Liver (tissue), 9 donors: ENCODE results near the gene GNAI2. TPM values are rescaled to one million over a fixed set of nuclear protein-coding genes. Genes with fewer than 3 reads are reported as not detected.

Experiments
- DNase-seq: peaks from one replicate; pipeline ENCODE4 v3.0.0-alpha.2; 2017; ENCODE audit warnings: low spot score
- H3K27ac ChIP-seq, 2 donors: one replicate each; pipeline ENCODE4 v1.7.0; 2013; ENCODE audit warnings: inconsistent platforms in 2 of 2, low read length in 2 of 2, control low read depth in 1 of 2, low read depth in 1 of 2, mild to moderate bottlenecking in 1 of 2
- H3K27me3 ChIP-seq, 4 donors: one replicate each; pipeline versions ENCODE4 v1.6.1 to v1.7.0; 2013; ENCODE audit warnings: low read length in 3 of 4, inconsistent platforms in 1 of 4, mild to moderate bottlenecking in 1 of 4, moderate library complexity in 1 of 4; ENCODE audit not compliant: control insufficient read depth in 4 of 4, insufficient read depth in 4 of 4
- H3K36me3 ChIP-seq, 4 donors: one replicate each; pipeline versions ENCODE4 v1.6.1 to v1.7.0; 2013; ENCODE audit warnings: low read length in 3 of 4, mild to moderate bottlenecking in 3 of 4, low read depth in 1 of 4, moderate library complexity in 1 of 4; ENCODE audit not compliant: control insufficient read depth in 4 of 4, insufficient read depth in 3 of 4
- H3K4me1 ChIP-seq, 4 donors: one replicate each; pipeline versions ENCODE4 v1.6.1 to v1.7.0; 2013; ENCODE audit warnings: low read length in 3 of 4, mild to moderate bottlenecking in 3 of 4, moderate library complexity in 1 of 4; ENCODE audit not compliant: control insufficient read depth in 4 of 4, insufficient read depth in 4 of 4
- H3K4me3 ChIP-seq, 3 donors: one replicate each; pipeline versions ENCODE4 v1.6.1 to v1.7.0; 2013; ENCODE audit warnings: low read length in 3 of 3, control low read depth in 1 of 3, low read depth in 1 of 3, mild to moderate bottlenecking in 1 of 3
- H3K9ac ChIP-seq, 2 donors: one replicate each; pipeline ENCODE4 v1.7.0; 2013; ENCODE audit warnings: low read length in 2 of 2, mild to moderate bottlenecking in 2 of 2, moderate library complexity in 2 of 2, control low read depth in 1 of 2, low read depth in 1 of 2
- H3K9me3 ChIP-seq, 4 donors: one replicate each; pipeline versions ENCODE4 v1.6.1 to v1.7.0; 2013; ENCODE audit warnings: low read length in 3 of 4; ENCODE audit not compliant: control insufficient read depth in 4 of 4
- EGR1 ChIP-seq, 2 donors: IDR thresholded peaks; 2 replicates each; pipeline ENCODE4 v1.6.1; 2016 to 2018; ENCODE audit warnings: antibody characterized with exemption in 2 of 2, low read depth in 2 of 2
- FOXA1 ChIP-seq: IDR thresholded peaks from 2 replicates; pipeline ENCODE4 v1.6.1; 2016; ENCODE audit warnings: antibody characterized with exemption
- FOXA2 ChIP-seq: IDR thresholded peaks from 2 replicates; pipeline ENCODE4 v1.6.1; 2016; ENCODE audit warnings: antibody characterized with exemption
- GABPA ChIP-seq, 2 donors: IDR thresholded peaks in 1 of 2; conservative IDR thresholded peaks in 1 of 2; 2 replicates each; pipeline ENCODE4 v1.6.1; 2016; ENCODE audit warnings: antibody characterized with exemption in 2 of 2, mild to moderate bottlenecking in 1 of 2, moderate library complexity in 1 of 2
- HNF4A ChIP-seq, 2 donors: conservative IDR thresholded peaks; 2 replicates each; pipeline ENCODE4 v1.6.1; 2016; ENCODE audit warnings: antibody characterized with exemption in 2 of 2, mild to moderate bottlenecking in 2 of 2
- HNF4G ChIP-seq: IDR thresholded peaks from 2 replicates; pipeline ENCODE4 v1.6.1; 2016; ENCODE audit warnings: antibody characterized with exemption
- JUND ChIP-seq, 2 donors: IDR thresholded peaks; 2 replicates each; pipeline ENCODE4 v1.6.1; 2016; ENCODE audit warnings: antibody characterized with exemption in 2 of 2
- NR2F2 ChIP-seq: IDR thresholded peaks from 2 replicates; pipeline ENCODE4 v1.6.1; 2016; ENCODE audit warnings: antibody characterized with exemption
- RAD21 ChIP-seq, 2 donors: IDR thresholded peaks; 2 replicates each; pipeline ENCODE4 v1.6.1; 2016; ENCODE audit warnings: antibody characterized with exemption in 2 of 2, mild to moderate bottlenecking in 2 of 2
- RXRA ChIP-seq, 2 donors: IDR thresholded peaks; 2 replicates each; pipeline ENCODE4 v1.6.1; 2017 to 2018; ENCODE audit warnings: antibody characterized with exemption in 2 of 2, mild to moderate bottlenecking in 1 of 2
- SP1 ChIP-seq: IDR thresholded peaks from 2 replicates; pipeline ENCODE4 v1.6.1; 2018; ENCODE audit warnings: antibody characterized with exemption, mild to moderate bottlenecking
- WGBS: extraction: QIAGEN DNeasy Blood & Tissue Kit; methylation state at CpG from one replicate; pipeline ENCODE4 v1.1.7; 2013; 5-methylcytosine and 5-hydroxymethylcytosine counted together
- polyA plus RNA-seq, 2 donors: library from polyadenylated mRNA; stranded (reverse) in 1 of 2; unstranded in 1 of 2; fragments of 200-250 nt in 1 of 2; fragments of >200 nt in 1 of 2; fragmentation: Nextera tagmentation in 1 of 2; extraction: Ambion mirVana in 1 of 2; gene quantifications; one replicate each; pipeline versions ENCODE4 v1.2.1 to v1.2.3, GENCODE V29; 2013 to 2015
- total RNA-seq, 2 donors: library from RNA; depleted of rRNA; stranded (reverse); fragments of >200 nt; gene quantifications; one replicate each; pipeline ENCODE4 v1.2.3, GENCODE V29; 2014
- TF ChIP-seq, protein P1 (sequence below): fragments of 150-350 bp; IDR thresholded peaks from 2 replicates; pipeline ENCODE4 v1.5.1; 2017; ENCODE audit warnings: improper control_type of control experiment, low read depth, low read length; ENCODE audit not compliant: missing input control
- TF ChIP-seq, protein P2 (sequence below): IDR thresholded peaks from 2 replicates; pipeline ENCODE4 v1.6.1; 2016; ENCODE audit warnings: antibody characterized with exemption
- TF ChIP-seq, protein P3 (sequence below): IDR thresholded peaks from 2 replicates; pipeline ENCODE4 v1.6.1; 2016; ENCODE audit warnings: antibody characterized with exemption, mild to moderate bottlenecking
- TF ChIP-seq, protein P4 (sequence below): IDR thresholded peaks from 2 replicates; pipeline ENCODE4 v1.6.1; 2016; ENCODE audit warnings: antibody characterized with exemption
- TF ChIP-seq, protein P5 (sequence below): IDR thresholded peaks from 2 replicates; pipeline ENCODE4 v1.6.1; 2016; ENCODE audit warnings: antibody characterized with exemption
- donor health status: healthy.
- donor health status: healthy.
- donor health status: healthy.
- donor health status: healthy.
- donor health status: healthy.

GNAI2 gene
- total and polyA plus RNA-seq, 4 donors, result 58.3 to 86.3 (median 62.3) TPM

DNA sequence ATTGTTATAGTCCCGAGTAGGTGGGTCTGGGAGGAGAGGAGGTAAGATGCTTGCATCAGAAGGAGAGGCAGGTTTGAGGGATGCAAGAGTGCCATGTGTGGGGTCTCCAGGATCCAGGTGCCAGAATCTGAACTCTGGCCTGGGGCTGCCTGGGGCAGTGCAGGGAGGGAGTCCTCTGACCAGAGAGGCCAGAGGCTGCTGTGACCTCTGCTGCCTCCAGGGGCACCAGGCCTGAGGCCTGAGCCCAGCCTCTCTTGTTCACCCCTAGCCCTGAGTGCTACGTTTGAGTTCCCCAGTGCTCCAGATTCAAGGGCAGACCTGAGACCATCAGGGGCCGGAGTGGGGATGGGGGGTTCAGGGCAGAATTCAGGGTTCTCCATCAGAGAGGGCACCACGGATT lies 23.5 kb upstream of the GNAI2 start:
- 54% methylated on average over 4 of the region's 4 CpGs for WGBS
- Histone ChIP-seq H3K36me3 (peaks cover 3 to 9% (median 5%) of the 10 kb centered on the region in 4 donors), H3K27me3 (no peaks in the 10 kb centered on the region), H3K9ac (peak overlapping the region in 1 of 2 donors; percentile 69), H3K27ac (peak overlapping the region; percentile 70 to 75), H3K4me3 (no peak overlapping the region), H3K9me3 (no peaks in the 10 kb centered on the region), H3K4me1 (peaks cover 26 to 82% (median 75%) of the 10 kb centered on the region in 4 donors)
- no peak for DNase-seq
- TF ChIP-seq, protein P1, sequence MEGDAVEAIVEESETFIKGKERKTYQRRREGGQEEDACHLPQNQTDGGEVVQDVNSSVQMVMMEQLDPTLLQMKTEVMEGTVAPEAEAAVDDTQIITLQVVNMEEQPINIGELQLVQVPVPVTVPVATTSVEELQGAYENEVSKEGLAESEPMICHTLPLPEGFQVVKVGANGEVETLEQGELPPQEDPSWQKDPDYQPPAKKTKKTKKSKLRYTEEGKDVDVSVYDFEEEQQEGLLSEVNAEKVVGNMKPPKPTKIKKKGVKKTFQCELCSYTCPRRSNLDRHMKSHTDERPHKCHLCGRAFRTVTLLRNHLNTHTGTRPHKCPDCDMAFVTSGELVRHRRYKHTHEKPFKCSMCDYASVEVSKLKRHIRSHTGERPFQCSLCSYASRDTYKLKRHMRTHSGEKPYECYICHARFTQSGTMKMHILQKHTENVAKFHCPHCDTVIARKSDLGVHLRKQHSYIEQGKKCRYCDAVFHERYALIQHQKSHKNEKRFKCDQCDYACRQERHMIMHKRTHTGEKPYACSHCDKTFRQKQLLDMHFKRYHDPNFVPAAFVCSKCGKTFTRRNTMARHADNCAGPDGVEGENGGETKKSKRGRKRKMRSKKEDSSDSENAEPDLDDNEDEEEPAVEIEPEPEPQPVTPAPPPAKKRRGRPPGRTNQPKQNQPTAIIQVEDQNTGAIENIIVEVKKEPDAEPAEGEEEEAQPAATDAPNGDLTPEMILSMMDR, result no peak
- peak in 1 of 2 donors; percentile 61 for TF ChIP-seq HNF4A (conservative IDR thresholded peaks at IDR 0.05)

DNA sequence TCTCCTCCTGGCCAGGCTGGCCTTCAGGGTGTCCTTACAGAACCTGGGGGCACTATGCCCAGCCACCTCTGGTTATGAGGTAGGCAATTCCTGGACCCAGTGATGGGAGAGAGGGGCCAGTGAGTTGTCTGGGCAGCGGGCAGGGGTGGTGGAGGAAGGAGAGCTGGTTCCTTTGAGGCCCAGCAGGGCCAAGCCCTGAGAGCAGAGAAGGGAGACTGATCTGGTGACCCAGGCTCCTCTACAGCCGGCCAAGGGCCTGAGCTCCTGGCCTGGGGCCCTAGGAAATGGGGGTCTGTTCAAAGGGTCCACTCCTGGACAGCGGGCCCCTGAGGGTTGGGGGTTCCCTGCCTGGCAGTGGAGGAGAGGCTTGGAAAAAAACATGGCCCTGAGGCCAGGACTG lies 23.0 kb upstream of the GNAI2 start:
- H3K36me3 ChIP-seq, result peaks cover 3 to 10% (median 6%) of the 10 kb centered on the region in 4 donors
- H3K4me3 ChIP-seq, result no peak overlapping the region
- TF ChIP-seq, protein P2, sequence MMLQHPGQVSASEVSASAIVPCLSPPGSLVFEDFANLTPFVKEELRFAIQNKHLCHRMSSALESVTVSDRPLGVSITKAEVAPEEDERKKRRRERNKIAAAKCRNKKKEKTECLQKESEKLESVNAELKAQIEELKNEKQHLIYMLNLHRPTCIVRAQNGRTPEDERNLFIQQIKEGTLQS, result no peak
- TF ChIP-seq FOXA1 (no peak), RXRA (IDR thresholded peaks at IDR 0.05) (no peak), EGR1 (IDR thresholded peaks at IDR 0.05; ENCODE audit: low read depth in 2 of 2) (no peak), FOXA2 (no peak)
- TF ChIP-seq, protein P3, sequence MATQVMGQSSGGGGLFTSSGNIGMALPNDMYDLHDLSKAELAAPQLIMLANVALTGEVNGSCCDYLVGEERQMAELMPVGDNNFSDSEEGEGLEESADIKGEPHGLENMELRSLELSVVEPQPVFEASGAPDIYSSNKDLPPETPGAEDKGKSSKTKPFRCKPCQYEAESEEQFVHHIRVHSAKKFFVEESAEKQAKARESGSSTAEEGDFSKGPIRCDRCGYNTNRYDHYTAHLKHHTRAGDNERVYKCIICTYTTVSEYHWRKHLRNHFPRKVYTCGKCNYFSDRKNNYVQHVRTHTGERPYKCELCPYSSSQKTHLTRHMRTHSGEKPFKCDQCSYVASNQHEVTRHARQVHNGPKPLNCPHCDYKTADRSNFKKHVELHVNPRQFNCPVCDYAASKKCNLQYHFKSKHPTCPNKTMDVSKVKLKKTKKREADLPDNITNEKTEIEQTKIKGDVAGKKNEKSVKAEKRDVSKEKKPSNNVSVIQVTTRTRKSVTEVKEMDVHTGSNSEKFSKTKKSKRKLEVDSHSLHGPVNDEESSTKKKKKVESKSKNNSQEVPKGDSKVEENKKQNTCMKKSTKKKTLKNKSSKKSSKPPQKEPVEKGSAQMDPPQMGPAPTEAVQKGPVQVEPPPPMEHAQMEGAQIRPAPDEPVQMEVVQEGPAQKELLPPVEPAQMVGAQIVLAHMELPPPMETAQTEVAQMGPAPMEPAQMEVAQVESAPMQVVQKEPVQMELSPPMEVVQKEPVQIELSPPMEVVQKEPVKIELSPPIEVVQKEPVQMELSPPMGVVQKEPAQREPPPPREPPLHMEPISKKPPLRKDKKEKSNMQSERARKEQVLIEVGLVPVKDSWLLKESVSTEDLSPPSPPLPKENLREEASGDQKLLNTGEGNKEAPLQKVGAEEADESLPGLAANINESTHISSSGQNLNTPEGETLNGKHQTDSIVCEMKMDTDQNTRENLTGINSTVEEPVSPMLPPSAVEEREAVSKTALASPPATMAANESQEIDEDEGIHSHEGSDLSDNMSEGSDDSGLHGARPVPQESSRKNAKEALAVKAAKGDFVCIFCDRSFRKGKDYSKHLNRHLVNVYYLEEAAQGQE, result no peak
- TF ChIP-seq, protein P4, sequence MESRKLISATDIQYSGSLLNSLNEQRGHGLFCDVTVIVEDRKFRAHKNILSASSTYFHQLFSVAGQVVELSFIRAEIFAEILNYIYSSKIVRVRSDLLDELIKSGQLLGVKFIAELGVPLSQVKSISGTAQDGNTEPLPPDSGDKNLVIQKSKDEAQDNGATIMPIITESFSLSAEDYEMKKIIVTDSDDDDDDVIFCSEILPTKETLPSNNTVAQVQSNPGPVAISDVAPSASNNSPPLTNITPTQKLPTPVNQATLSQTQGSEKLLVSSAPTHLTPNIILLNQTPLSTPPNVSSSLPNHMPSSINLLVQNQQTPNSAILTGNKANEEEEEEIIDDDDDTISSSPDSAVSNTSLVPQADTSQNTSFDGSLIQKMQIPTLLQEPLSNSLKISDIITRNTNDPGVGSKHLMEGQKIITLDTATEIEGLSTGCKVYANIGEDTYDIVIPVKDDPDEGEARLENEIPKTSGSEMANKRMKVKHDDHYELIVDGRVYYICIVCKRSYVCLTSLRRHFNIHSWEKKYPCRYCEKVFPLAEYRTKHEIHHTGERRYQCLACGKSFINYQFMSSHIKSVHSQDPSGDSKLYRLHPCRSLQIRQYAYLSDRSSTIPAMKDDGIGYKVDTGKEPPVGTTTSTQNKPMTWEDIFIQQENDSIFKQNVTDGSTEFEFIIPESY, result no peak
- no peak for DNase-seq
- WGBS, result 72% methylated on average over 3 of the region's 3 CpGs
- peak overlapping the region; percentile 40 to 69 for H3K9ac ChIP-seq
- no peaks in the 10 kb centered on the region for H3K27me3 ChIP-seq
- no peaks in the 10 kb centered on the region for H3K9me3 ChIP-seq
- H3K27ac ChIP-seq, result peak overlapping the region; percentile 70 to 75
- H3K4me1 ChIP-seq, result peaks cover 22 to 82% (median 72%) of the 10 kb centered on the region in 4 donors

DNA sequence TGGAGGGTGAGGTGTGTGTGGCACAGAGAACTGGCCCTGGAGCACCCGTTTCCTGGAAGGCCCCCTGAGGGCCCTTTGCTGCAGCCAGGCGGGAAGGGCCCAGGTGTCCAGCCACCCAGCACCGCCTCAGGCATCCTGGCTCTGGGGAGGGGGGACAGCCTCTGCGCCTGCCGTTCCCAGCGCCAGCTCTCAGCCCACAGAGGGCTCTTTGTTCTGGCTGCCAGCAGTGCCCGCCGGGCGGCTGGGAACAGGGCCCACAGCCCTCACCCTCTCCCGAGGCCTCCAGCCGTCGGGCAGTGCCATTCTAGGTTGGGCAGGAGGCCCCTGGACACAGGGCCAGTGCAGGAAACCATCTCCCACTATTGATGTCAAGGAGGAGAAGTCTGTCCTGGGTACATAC lies 22.6 kb upstream of the GNAI2 start:
- DNase-seq, result no peak
- Histone ChIP-seq H3K27me3 (no peaks in the 10 kb centered on the region), H3K36me3 (peaks cover 4 to 10% (median 6%) of the 10 kb centered on the region in 4 donors), H3K4me1 (peaks cover 21 to 83% (median 74%) of the 10 kb centered on the region in 4 donors), H3K27ac (peak overlapping the region; percentile 70 to 77), H3K9me3 (no peaks in the 10 kb centered on the region), H3K4me3 (no peak overlapping the region), H3K9ac (peak overlapping the region; percentile 40 to 69)
- 33% methylated on average over 12 of the region's 12 CpGs for WGBS
- TF ChIP-seq NR2F2 (no peak), RAD21 (IDR thresholded peaks at IDR 0.05) (no peak), GABPA (IDR thresholded peaks at IDR 0.05 in 1 of 2, conservative IDR thresholded peaks at IDR 0.05 in 1 of 2) (no peak), HNF4G (no peak), FOXA2 (no peak), HNF4A (conservative IDR thresholded peaks at IDR 0.05) (no peak), JUND (IDR thresholded peaks at IDR 0.05) (no peak), SP1 (no peak), FOXA1 (no peak)
- TF ChIP-seq, protein P5, sequence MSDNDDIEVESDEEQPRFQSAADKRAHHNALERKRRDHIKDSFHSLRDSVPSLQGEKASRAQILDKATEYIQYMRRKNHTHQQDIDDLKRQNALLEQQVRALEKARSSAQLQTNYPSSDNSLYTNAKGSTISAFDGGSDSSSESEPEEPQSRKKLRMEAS, result no peak
- TF ChIP-seq, protein P1, result no peak
- TF ChIP-seq, protein P2, result no peak
